GM21786 (cell line): Measurements from ENCODE around the gene TACR1.
"Not testable (repeated sequence)": the region's sequence is repeated elsewhere in the genome, so short reads cannot be mapped to it uniquely, and the experiment has no call there.

Experiments used
- ATAC-seq: cut with Tn5 transposase; IDR thresholded peaks from one replicate; pipeline ENCODE4 v1.9.1; 2021; ENCODE audit not compliant: unreplicated experiment

The TACR1 gene

DNA sequence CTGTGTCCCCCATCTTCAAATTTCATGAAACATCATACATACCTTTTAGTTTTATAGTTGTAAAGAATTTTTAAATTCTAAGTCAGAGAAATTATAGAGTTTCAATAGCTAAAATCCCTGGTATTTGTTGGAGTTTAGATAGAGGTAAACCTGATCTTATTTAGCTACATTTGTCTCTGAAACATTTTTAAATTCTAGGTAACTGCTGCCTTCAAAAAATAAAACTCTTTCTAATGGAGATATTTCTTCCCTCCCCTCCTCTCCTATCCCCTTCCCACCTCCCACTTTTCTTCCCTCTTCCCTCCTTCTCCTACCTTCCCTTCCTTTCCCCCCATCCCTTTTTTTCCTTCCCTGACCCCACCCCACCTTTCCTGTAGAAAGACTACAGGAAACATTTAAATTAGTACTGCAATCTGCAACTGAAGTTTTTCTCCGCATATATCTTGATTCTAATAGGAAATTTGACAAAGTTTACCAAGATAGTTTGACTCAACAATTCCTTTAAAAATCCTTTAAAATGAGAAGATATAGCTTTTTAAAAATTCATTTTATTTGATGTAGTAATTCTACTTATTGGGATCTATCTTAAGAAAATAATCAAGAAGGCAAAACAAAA, 4.1 kb downstream of the TACR1 start:
- no peak for ATAC-seq

DNA sequence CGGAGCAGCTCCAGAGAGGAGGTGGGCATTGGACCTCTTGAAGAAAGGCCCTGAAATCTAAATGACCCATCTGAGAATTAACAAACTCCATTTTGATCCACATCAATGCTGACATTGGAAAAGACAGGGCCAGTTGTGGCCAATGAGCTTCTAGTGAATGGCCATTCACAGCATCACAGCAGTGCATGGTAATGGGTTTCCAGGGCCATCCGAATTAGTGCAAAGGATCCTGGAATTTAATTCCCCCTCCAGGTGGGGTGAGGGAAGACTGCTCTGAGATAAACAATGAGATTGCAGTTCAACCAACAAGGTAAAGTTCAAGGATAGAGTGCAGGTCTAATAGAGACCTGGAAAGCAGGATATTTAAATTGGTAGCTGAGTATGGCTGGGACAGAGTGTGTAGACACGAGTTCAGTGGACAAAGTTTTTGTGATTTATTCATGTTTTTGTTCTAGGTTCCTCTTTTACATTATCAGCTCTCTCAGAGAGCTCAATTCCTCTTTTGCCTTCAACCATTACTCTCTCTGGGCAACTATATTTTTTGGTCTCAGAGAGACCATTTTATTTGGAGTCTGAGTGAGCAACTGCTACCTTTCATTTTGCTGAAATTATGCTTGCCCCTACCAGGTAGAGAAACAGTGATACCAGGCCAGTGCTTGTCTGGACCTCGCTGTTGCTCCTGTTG, 5.0 kb downstream of the TACR1 start:
- ATAC-seq: no peak

DNA sequence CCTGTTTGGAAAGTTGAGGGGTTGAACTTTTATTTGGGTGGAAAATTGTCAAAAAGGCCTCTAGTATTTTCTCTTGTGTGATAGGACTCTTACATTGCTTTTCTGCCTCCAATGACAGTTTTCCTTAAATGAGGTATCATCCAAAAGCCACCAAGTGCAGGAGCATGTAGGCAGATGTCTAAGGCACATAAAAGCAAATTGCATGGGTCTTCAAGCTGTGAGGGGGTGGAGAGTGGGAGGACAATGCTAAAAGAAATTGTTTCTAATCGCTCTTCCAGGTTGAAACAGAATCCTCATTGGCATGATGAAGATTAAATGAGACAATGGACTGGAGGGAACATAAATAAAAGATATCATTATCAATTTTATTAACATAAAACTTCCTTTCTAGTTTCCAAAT, 6.8 kb downstream of the TACR1 start:
- ATAC-seq: no peak

DNA sequence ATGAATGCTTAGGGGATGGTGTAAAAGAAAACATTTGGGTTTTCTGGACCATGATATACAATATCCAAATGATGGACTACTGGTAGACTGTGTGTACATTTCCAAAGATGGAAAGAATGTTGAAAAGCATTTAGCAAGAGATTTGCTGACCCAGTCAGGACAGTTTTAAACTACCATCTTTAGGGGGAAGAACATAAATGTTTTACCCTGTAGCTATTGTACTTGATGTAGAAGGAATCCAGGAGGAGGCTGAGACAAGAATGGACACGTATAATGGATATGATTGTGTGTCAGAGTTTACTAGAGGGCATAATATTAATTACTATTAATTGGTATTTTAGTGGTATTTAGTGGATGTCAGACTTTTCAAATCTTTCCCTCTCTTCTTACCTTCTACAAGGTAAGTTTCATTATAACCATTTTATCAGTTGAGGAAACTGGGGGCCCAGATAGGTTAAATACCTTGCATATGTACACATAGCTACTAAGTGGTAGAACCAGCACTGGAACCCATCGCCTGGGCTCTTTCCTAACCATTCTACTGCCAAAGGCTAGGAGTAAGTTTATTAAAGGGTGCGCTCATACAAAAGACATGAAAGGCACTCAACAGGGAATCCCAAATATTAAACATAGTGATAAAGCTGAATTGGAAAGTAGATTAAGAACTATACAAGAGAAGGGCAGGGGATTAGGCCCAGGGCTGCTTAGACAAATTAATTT, 8.9 kb downstream of the TACR1 start:
- no peak for ATAC-seq

DNA sequence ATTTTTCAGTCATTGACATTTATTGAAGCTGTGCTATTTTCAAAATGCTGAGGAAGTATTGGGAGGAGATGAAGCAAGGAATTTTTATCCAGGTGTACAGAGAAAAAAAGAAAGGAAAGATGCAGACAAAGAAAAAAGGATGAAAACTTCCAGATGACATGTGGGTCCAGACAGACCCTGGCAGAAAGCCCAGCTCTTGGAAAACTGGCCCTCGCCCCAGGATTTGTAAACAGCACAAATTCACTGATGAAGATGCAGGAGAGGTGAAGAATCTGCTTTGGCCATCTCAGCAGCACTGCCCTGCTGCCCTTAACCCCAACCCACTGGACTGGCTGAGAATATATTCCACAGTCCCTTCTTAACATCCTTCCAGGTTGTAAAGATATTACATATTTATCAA, 12.5 kb downstream of the TACR1 start:
- ATAC-seq: no peak

DNA sequence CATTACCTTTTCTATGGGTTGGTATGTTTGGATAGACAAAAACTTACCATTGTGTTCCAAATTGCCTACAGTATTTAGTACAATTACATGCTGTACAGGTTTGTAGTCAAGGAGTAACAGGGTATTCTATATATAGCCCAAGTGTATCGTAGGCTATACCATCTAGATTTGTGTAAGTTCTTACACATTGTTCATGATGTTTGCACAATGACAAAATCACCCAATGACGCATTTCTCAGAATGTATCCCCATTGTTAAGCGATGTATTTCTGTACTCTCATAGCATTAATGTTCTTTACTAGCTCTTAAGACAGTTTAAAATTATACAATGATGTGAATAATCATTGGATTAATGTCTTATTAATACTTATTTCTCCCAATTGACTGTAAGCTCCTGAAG, 16.7 kb downstream of the TACR1 start:
- ATAC-seq: no peak

DNA sequence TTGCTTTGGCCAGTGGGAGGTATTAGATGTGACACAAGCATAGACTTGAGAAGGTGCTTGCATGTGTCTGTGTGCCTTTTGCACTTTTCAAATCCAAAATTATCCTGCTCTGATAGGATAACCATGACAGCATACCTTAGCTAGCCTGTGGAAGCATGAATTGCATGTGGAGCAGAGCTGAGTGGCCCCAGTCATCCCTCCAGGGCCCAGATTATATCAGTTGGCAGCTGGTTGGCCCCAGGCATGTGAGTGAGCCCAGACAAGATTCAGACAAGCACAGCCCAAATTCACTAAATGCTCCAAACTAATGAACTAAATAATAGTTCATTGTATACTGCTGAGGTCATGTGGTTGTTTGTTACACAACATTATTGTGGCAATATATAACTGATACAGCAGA, 18.8 kb downstream of the TACR1 start:
- no peak for ATAC-seq

DNA sequence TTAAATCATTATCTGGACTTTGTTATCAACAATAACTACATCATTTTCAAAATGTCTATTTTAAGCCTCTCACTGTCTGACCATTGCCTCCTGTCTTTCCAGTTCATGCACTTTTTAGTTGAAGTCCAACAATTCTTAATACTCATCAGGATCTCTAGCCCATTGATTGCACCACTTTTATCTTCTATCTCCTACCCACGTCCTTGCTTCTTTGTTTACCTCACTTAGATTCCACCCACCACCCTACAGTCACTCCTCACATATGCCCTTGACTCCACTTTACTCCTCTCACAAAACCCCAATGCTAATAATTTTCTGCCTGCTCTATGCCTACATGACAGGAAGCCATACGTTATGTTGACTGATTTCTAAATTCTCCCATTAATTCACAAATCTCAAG, 21.9 kb downstream of the TACR1 start:
- no peak for ATAC-seq

DNA sequence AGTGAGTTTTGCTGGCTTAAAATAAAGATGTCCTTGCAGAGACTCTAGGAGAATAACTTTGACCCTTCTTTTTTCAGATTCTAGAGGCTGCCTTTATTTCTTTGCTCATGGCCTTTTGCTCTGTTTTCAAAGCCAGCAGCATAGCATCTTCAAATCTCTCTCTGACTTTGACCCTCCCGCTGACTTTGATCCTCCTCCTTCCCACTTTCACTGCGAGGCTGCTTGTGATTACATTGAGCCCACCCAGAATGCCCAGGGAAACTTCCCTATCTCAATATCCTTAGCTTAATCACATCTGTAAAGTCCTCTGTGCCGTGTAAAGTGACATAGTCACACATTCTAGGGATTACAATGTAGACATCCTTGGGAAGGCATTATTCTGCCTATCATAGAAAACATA, 23.9 kb downstream of the TACR1 start:
- no peak for ATAC-seq

DNA sequence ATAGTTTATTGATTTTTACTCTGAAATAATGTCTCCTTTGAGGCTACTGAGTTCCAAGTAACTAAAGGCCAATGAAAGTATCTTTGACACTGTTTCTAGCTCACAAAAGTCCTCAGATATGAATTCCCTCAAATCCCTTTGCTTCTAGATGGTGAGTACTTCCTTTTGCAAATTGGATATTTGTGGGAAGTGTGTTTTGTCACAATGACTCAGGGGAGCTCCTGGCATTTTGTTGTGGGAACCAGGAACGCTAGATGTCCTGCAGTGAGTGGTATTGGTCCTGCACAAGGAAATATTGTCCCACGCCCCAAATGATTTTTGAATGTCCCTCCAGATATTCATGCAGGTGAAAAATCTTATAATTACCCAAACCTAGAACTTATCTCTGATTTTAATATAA, 24.3 kb downstream of the TACR1 start:
- ATAC-seq: no peak

DNA sequence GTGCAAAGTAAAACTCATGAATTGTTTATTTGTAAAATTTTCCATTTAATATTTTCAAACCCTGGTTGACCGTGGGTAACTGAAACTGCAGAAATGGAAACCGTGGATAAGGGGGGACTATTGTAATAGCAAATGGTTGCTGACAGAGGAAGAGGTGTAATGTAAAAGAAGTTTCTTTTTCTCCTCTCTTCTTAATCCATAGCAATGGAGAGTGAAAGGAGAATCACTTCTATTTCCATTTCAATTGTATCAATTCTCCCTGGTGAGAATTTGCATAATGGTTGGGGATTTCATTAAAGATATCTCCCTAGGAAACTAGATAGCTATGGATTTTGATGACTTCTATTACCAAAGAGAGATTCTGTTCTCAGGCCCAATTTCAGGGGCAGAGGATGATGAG, 24.8 kb downstream of the TACR1 start:
- ATAC-seq: no peak

DNA sequence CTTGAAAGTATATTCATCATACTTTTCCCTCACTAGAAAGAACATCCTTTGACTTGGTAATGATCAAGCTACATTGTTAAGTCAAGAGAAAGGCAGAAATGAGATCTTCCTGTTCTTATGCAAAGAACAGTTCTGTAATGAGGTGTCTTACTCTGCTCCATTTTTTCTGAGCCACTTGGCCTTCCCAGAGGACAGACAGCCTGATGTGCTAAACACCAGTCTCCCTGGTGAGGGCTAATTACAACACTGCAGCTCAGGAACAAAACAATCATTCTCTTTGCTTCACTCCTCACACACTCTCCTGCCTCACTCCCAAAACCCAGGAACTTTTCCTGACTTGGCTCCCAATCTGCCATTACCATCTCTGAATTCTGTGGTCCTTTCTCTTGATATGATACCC, 25.6 kb downstream of the TACR1 start:
- no peak for ATAC-seq

DNA sequence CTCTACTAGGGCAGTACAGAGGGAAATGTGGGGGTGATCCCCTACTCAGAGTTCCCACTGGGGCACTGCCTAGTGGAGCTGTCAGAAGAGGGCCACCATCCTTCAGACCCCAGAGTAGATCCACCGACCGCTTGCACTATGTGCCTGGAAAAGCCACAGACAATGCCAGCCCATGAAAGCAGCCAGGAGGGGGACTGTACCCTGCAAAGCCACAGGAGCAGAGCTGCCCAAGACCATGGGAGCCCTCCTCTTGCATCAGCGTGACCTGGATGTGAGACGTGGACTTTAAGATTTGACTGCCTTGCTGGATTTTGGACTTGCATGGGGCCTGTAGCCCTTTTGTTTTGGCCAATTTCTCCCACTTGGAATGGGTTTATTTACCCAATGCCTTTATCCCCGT, 27.9 kb downstream of the TACR1 start:
- ATAC-seq: not testable (repeated sequence)

DNA sequence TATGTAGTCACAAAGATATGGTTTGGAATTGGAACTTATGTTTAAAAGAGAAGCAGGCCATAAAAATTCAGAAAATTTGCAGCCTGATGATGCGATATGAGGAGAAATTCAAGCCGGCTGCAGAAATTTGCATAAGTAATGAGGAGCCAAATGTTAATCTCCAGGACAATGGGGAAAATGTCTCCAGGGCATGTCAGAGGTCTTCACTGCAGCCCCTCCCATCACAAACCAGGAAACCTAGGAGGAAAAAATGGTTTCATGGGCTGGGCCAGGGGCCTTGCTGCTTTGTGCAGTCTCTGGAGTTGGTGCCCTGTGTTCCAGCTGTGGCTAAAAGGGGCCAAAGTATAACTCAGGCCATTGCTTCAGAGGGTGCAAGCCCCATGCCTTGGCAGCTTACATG, 28.4 kb downstream of the TACR1 start:
- no peak for ATAC-seq

DNA sequence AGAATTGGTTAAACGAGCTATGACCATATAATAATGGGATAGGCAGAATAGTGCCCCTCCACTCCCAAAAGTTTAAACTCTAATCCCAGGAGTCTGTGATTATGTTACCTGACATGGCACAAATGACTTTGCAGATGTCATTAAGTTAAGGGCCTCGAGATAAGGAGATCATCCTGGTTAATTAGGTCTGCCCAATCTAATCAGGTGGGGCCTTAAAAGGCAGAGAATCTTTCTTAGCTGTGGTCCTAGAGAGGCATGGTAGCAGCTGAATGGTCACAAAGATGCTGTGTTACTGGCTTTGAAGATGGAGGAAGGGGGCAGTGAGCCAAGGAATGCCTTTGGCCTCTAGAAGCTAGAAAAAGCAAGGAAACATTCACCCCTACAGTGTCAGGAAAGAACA, 31.1 kb downstream of the TACR1 start:
- ATAC-seq: no peak

DNA sequence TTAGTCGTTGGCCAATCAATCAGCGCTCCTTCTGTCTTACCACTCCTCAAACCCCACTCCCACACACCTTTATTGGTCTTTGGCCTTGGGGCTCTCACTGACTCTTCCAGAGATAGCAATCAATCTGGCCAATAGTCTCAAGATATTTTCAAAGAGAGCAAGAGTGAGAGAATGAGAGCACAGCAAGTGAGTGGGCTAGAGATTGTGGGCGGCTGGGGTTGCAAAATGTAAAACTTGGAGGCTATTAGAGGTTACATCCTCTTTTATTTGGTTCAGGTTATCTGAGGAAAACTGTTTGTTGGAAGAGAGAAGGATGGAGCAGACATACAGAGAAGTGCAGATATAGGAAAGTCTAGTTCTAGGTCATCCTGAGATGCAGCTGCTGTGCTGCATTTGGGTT, 32.8 kb downstream of the TACR1 start:
- ATAC-seq: no peak

DNA sequence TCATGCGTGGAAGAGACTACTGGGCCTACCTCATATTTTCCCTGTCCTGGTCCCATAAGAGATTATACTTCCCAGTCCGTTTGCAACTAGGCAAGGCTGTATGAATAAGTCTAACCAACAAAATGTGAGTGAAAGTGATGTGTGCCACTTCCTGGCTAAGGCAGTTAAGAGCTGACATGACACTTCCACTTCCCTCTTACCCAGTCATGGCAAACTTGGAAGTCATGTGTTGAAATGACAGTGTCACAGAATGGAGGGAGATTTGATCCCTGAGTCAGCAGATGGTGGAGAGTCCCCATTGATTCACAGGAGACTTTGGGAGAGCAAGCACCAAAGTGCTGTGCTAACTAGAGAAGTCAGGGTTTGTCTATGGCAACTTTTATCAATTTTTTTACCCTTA, 36.4 kb downstream of the TACR1 start:
- ATAC-seq: no peak

DNA sequence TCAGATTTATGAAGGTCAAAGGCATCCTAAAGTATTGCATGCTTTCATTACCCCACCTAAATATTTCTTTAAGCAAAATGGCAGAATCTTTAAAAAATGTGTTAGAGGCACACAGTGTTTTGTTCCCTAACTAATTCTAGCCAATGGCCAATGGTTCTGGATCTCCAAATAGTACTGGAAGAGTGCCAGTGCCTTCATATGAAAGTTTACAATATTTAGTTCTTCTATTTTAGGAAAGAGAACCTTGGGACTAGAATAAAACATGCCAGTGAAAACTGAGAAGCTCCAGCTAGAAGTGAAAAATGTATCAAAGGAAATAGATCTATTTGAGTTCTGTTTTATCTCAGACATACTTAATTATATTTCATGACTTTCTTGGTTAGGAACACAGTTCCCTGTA, 37.1 kb downstream of the TACR1 start:
- ATAC-seq: no peak

DNA sequence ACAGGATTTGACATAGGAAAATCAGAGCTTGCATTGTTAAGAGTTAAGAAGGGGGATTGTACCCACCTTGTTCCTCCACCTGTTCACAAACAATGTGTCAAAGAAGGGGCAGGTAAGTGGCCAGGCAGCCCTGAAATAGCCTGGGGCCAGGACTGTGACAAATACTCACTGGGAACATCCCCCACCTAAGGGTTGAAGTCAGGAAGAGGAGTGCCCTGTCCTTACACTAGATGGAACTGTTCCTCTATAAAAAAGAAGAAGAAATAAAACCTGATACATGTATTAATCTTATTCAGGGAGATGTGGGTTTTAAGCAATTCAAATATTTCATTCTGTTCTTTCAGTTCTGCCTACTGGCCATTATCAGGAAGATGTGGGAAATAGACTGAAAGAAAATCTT, 41.9 kb downstream of the TACR1 start:
- ATAC-seq: no peak

DNA sequence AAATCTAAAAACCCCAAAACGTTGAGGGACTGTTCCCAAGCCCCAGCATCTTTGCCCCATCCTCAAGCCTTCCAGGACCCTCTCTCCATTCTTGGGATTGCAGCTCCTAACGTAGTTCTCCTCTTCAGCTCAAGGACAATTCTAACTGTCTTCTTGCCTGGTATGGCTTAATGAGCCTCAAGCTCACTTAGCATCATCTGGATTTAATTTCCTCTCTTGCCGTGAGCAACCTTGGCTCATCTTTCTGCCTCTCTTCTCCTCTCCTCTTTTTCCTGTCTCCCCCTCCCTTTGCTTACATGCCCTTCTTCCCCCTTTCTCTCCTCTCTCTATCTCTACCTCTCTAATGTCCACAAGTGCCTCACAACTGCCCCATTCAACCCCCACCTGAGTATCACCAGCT, 44.2 kb downstream of the TACR1 start:
- ATAC-seq: no peak

DNA sequence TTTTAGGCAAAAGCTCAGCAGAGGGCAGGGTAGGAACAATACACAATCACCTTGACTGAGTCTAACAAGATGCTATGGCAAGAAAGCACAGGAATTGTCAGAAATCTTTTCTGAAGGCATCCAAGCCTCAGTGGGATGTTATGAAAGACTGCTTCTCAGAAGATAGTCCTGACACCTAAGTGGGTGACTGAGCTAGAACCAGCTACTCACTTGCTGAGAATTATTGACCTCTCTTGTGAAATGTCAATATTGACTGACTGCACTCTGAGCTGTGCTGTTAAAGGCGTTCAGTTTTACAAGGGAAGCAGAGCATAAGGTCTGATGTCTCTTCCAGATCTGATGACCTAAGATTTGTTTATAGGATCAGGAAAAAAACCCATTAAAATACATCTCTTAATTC, 46.1 kb downstream of the TACR1 start:
- no peak for ATAC-seq

DNA sequence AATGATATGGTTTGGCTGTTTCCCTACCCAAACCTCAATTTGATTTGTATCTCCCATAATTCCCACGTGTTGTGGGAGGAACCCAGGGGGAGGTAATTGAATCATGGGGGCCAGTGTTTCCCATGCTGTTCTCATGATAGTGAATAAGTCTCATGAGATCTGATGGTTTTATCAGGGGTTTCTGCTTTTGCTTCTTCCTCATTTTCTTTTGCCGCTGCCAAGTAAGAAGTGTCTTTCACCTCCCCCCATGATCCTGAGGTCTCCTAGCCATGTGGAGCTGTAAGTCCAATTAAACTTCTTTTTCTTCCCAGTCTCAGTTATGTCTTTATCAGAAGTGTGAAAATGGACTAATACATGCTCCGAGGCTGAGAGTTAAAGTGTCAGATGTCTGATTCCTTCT, 47.1 kb downstream of the TACR1 start:
- ATAC-seq: not testable (repeated sequence)

DNA sequence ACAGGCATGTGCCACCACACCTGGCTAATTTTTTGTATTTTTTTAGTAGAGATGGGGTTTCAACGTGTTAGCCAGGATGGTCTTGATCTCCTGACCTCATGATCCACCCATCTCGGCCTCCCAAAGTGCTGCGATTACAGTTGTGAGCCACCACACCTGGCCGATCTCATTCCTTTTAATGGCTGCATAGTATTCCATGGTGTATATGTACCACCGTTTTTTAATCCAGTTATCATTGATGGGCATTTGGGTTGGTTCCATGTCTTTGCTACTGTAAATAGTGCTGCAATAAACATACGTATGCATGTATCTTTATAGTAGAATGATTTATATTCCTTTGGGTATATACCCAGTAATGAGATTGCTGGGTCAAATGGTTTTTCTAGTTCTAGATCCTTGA, 51.4 kb downstream of the TACR1 start:
- not testable (repeated sequence) for ATAC-seq
